ENCODE data around the gene BUD13.

Gene BUD13

DNA sequence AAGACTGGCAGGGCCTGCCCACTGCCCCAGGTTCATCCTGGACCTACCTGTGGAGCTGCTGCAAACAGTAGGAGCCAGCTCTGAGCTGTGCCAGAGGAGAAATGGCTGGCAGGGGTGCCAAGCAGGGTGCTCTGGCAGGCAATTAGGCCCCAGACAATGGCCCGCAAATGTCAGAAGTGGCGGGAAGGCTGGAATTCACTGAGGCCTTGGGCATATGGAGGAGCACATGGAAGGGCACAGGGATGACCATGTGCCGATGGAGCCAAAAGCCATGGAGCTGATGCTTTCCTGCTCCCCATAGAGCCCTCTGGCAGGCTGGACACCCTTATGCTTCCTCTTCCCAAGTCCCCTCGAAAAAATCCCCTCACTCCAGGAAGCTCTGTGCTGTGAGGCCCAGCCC lies 62.0 kb downstream of the BUD13 start:
- no peaks in the 10 kb centered on the region for H3K9me2 ChIP-seq (replicated peaks; ENCODE audit: insufficient read depth, low read length)
- H3F3A ChIP-seq (ENCODE audit: insufficient read depth, low read length), result no peaks in the 10 kb centered on the region
- H3K9me3 ChIP-seq (replicated peaks; ENCODE audit: insufficient read depth, low read length), result no peaks in the 10 kb centered on the region
- H3K4me3 ChIP-seq (ENCODE audit: low read length), result no peak overlapping the region
- no peaks in the 10 kb centered on the region for H3K79me2 ChIP-seq (ENCODE audit: low read length)
- no peaks in the 10 kb centered on the region for H4K20me1 ChIP-seq (ENCODE audit: insufficient read depth, low read length)
- H3K9ac ChIP-seq (ENCODE audit: low read length), result no peak overlapping the region
- H3K36me3 ChIP-seq (replicated peaks; ENCODE audit: insufficient read depth, low read length), result no peaks in the 10 kb centered on the region
- no peak for DNase-seq
- no peak overlapping the region for H3K4me2 ChIP-seq (ENCODE audit: low read depth, low read length)
- no peak overlapping the region for H3K27ac ChIP-seq (ENCODE audit: low read length)
- no peaks in the 10 kb centered on the region for H3K27me3 ChIP-seq (replicated peaks; ENCODE audit: insufficient read depth, low read length)
- no peaks in the 10 kb centered on the region for H3K4me1 ChIP-seq (ENCODE audit: low read length)
- TF ChIP-seq EZH2 (optimal IDR thresholded peaks at IDR 0.05; ENCODE audit: low read depth, low read length) (no peak), EZH2phosphoT487 (IDR thresholded peaks at IDR 0.05; ENCODE audit: low read length) (no peak)
- TF ChIP-seq, protein P1, sequence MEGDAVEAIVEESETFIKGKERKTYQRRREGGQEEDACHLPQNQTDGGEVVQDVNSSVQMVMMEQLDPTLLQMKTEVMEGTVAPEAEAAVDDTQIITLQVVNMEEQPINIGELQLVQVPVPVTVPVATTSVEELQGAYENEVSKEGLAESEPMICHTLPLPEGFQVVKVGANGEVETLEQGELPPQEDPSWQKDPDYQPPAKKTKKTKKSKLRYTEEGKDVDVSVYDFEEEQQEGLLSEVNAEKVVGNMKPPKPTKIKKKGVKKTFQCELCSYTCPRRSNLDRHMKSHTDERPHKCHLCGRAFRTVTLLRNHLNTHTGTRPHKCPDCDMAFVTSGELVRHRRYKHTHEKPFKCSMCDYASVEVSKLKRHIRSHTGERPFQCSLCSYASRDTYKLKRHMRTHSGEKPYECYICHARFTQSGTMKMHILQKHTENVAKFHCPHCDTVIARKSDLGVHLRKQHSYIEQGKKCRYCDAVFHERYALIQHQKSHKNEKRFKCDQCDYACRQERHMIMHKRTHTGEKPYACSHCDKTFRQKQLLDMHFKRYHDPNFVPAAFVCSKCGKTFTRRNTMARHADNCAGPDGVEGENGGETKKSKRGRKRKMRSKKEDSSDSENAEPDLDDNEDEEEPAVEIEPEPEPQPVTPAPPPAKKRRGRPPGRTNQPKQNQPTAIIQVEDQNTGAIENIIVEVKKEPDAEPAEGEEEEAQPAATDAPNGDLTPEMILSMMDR (IDR thresholded peaks at IDR 0.05; ENCODE audit: low read length), result no peak
- H2AFZ ChIP-seq (ENCODE audit: low read length), result no peak overlapping the region

DNA sequence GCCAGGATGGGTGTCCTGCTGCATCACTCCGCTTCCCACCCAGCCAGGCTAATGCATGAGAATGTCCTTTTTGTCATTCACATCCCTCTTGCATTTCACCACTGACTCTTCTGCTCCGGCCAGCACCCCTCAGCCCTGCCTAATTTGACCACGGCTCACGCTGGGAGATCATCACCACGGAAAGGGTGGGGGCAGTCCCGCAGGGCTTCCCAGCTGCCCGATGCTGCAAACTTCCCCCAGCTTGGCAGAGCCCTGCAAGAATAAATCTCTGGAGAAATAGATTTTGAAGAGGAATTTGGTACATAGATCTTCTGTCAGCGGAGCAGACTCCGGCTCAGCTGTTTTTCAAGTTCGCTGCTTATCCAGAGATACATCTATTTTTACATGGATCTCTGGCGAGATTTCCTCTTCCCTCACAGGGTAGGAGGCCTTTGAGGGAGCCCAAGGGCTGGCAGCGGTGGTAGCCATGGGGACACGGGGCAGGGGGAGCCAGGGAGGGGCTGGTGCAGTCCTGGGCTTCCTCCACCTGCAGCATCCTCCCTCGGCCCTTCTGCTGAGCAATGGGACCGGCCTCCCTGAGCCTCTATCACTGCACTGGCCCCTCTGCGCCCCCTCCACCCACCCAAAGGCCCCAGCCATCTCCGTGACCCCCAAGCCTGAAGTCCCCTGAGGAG lies 62.6 kb downstream of the BUD13 start:
- no peaks in the 10 kb centered on the region for H3F3A ChIP-seq (ENCODE audit: insufficient read depth, low read length)
- no peaks in the 10 kb centered on the region for H4K20me1 ChIP-seq (ENCODE audit: insufficient read depth, low read length)
- no peaks in the 10 kb centered on the region for H3K36me3 ChIP-seq (replicated peaks; ENCODE audit: insufficient read depth, low read length)
- H3K27me3 ChIP-seq (replicated peaks; ENCODE audit: insufficient read depth, low read length), result no peaks in the 10 kb centered on the region
- no peak for DNase-seq
- H3K79me2 ChIP-seq (ENCODE audit: low read length), result no peaks in the 10 kb centered on the region
- H3K4me2 ChIP-seq (ENCODE audit: low read depth, low read length), result no peak overlapping the region
- no peak overlapping the region for H3K27ac ChIP-seq (ENCODE audit: low read length)
- no peak overlapping the region for H2AFZ ChIP-seq (ENCODE audit: low read length)
- no peak overlapping the region for H3K9ac ChIP-seq (ENCODE audit: low read length)
- TF ChIP-seq, protein P1 (IDR thresholded peaks at IDR 0.05; ENCODE audit: low read length), result no peak
- TF ChIP-seq EZH2 (optimal IDR thresholded peaks at IDR 0.05; ENCODE audit: low read depth, low read length) (no peak), EZH2phosphoT487 (IDR thresholded peaks at IDR 0.05; ENCODE audit: low read length) (no peak)
- no peak overlapping the region for H3K4me3 ChIP-seq (ENCODE audit: low read length)
- no peaks in the 10 kb centered on the region for H3K9me2 ChIP-seq (replicated peaks; ENCODE audit: insufficient read depth, low read length)
- no peaks in the 10 kb centered on the region for H3K4me1 ChIP-seq (ENCODE audit: low read length)
- no peaks in the 10 kb centered on the region for H3K9me3 ChIP-seq (replicated peaks; ENCODE audit: insufficient read depth, low read length)

DNA sequence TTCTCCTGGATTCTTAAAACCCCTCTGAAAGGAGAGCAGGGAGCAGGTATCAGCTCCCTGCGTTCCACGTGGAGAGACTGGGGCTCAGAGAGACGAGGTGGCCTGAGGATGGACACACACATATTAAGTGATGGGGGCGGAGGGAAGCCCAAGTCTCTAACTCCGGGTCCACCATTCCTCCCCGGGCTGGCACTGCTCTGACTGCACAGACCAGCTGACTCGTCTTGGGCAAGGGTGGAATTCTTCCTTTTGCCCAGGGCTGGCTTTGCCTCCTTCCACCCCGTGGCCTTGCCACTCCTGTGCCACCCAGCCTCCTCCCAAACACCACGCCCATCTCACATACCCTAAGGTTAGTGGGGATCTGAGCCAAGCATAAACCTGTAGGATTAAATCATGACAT lies 65.0 kb downstream of the BUD13 start:
- no peaks in the 10 kb centered on the region for H3K36me3 ChIP-seq (replicated peaks; ENCODE audit: insufficient read depth, low read length)
- no peaks in the 10 kb centered on the region for H3K9me2 ChIP-seq (replicated peaks; ENCODE audit: insufficient read depth, low read length)
- H3K4me2 ChIP-seq (ENCODE audit: low read depth, low read length), result no peak overlapping the region
- H3F3A ChIP-seq (ENCODE audit: insufficient read depth, low read length), result no peaks in the 10 kb centered on the region
- TF ChIP-seq EZH2 (optimal IDR thresholded peaks at IDR 0.05; ENCODE audit: low read depth, low read length) (no peak), EZH2phosphoT487 (IDR thresholded peaks at IDR 0.05; ENCODE audit: low read length) (no peak)
- TF ChIP-seq, protein P1 (IDR thresholded peaks at IDR 0.05; ENCODE audit: low read length), result no peak
- H3K9ac ChIP-seq (ENCODE audit: low read length), result no peak overlapping the region
- H4K20me1 ChIP-seq (ENCODE audit: insufficient read depth, low read length), result no peaks in the 10 kb centered on the region
- H2AFZ ChIP-seq (ENCODE audit: low read length), result no peak overlapping the region
- H3K79me2 ChIP-seq (ENCODE audit: low read length), result no peaks in the 10 kb centered on the region
- no peak overlapping the region for H3K4me3 ChIP-seq (ENCODE audit: low read length)
- DNase-seq, result no peak
- no peaks in the 10 kb centered on the region for H3K27me3 ChIP-seq (replicated peaks; ENCODE audit: insufficient read depth, low read length)
- no peak overlapping the region for H3K27ac ChIP-seq (ENCODE audit: low read length)
- no peaks in the 10 kb centered on the region for H3K4me1 ChIP-seq (ENCODE audit: low read length)
- no peaks in the 10 kb centered on the region for H3K9me3 ChIP-seq (replicated peaks; ENCODE audit: insufficient read depth, low read length)
